H9 (cell line): ENCODE measurements around the gene TKTL1. TPM values are rescaled to one million over a fixed set of nuclear protein-coding genes. Genes with fewer than 3 reads are reported as not detected.

Experiments
- DNase-seq: peaks from one replicate; pipeline ENCODE4 v3.0.0-alpha.2; 2017
- H2AFZ ChIP-seq: one replicate; pipeline ENCODE4 v1.6.1; 2013; ENCODE audit warnings: mild to moderate bottlenecking, low read length, control low read depth, moderate library complexity
- H2AK5ac ChIP-seq: 2 replicates; pipeline ENCODE4 v1.6.1; 2013; ENCODE audit warnings: low read length, control low read depth, mixed read lengths; ENCODE audit not compliant: insufficient read length
- H2BK120ac ChIP-seq: one replicate; pipeline ENCODE4 v1.6.1; 2013; ENCODE audit warnings: low read depth, mild to moderate bottlenecking, low read length, control low read depth, inconsistent platforms; ENCODE audit not compliant: poor library complexity, severe bottlenecking
- H2BK12ac ChIP-seq: 2 replicates; pipeline ENCODE4 v1.6.1; 2013; ENCODE audit warnings: low read length, control low read depth, mixed read lengths, low read depth; ENCODE audit not compliant: insufficient read length
- H2BK15ac ChIP-seq: 2 replicates; pipeline ENCODE4 v1.6.1; 2013; ENCODE audit warnings: low read depth, low read length, control low read depth
- H2BK20ac ChIP-seq: one replicate; pipeline ENCODE4 v1.6.1; 2013; ENCODE audit warnings: low read depth, mild to moderate bottlenecking, low read length, control low read depth, inconsistent platforms; ENCODE audit not compliant: poor library complexity, severe bottlenecking
- H2BK5ac ChIP-seq: 2 replicates; pipeline ENCODE4 v1.6.1; 2013; ENCODE audit warnings: low read length, control low read depth, mixed read lengths; ENCODE audit not compliant: insufficient read length
- H3K14ac ChIP-seq: 2 replicates; pipeline ENCODE4 v1.6.1; 2013; ENCODE audit warnings: low read length, control low read depth; ENCODE audit not compliant: insufficient read depth
- H3K18ac ChIP-seq: 2 replicates; pipeline ENCODE4 v1.6.1; 2013; ENCODE audit warnings: low read depth, mild to moderate bottlenecking, mixed read lengths, low read length, control low read depth; ENCODE audit not compliant: insufficient read length
- H3K23ac ChIP-seq: 2 replicates; pipeline ENCODE4 v1.6.1; 2013; ENCODE audit warnings: low read length, control low read depth, mixed read lengths, low read depth; ENCODE audit not compliant: insufficient read length
- H3K23me2 ChIP-seq: 2 replicates; pipeline ENCODE4 v1.6.1; 2013; ENCODE audit warnings: low read depth, mild to moderate bottlenecking, mixed read lengths, low read length, control low read depth; ENCODE audit not compliant: insufficient read length, poor library complexity, severe bottlenecking
- H3K27ac ChIP-seq: 2 replicates; pipeline ENCODE4 v1.5.1; 2013; ENCODE audit warnings: low read length, control low read depth, mixed read lengths, low read depth; ENCODE audit not compliant: insufficient read length
- H3K27me3 ChIP-seq: 2 replicates; pipeline ENCODE4 v1.6.1; 2013; ENCODE audit warnings: low read length, control low read depth, inconsistent platforms; ENCODE audit not compliant: insufficient read depth
- H3K4ac ChIP-seq: 2 replicates; pipeline ENCODE4 v1.6.1; 2013; ENCODE audit warnings: low read depth, mild to moderate bottlenecking, control low read depth, inconsistent platforms, low read length, moderate library complexity
- H3K4me1 ChIP-seq: 2 replicates; pipeline ENCODE4 v1.6.1; 2013; ENCODE audit warnings: low read length, control low read depth, inconsistent platforms; ENCODE audit not compliant: insufficient read depth
- H3K4me2 ChIP-seq: 2 replicates; pipeline ENCODE4 v1.6.1; 2013; ENCODE audit warnings: low read length, control low read depth, mixed read lengths; ENCODE audit not compliant: insufficient read length, insufficient read depth
- H3K56ac ChIP-seq: 2 replicates; pipeline ENCODE4 v1.6.1; 2013; ENCODE audit warnings: low read depth, mild to moderate bottlenecking, mixed read lengths, low read length, control low read depth; ENCODE audit not compliant: insufficient read length
- H3K79me1 ChIP-seq: 2 replicates; pipeline ENCODE4 v1.6.1; 2013; ENCODE audit warnings: low read depth, mild to moderate bottlenecking, moderate library complexity, low read length, control low read depth, inconsistent platforms; ENCODE audit not compliant: insufficient read depth, poor library complexity, severe bottlenecking
- H3K79me2 ChIP-seq: 2 replicates; pipeline ENCODE4 v1.6.1; 2013; ENCODE audit warnings: low read length, control low read depth, inconsistent platforms; ENCODE audit not compliant: insufficient read depth
- H3K9ac ChIP-seq: 2 replicates; pipeline ENCODE4 v1.6.1; 2013; ENCODE audit warnings: low read length, control low read depth, mixed read lengths; ENCODE audit not compliant: insufficient read length; ENCODE audit errors: extremely low read depth
- H3K9me3 ChIP-seq: one replicate; pipeline ENCODE4 v1.6.1; 2013; ENCODE audit warnings: low read depth, low read length, inconsistent platforms; ENCODE audit not compliant: control insufficient read depth
- H3T11ph ChIP-seq: one replicate; pipeline ENCODE4 v1.6.1; 2013; ENCODE audit warnings: mild to moderate bottlenecking, low read length, control low read depth, inconsistent platforms
- H4K20me1 ChIP-seq: one replicate; pipeline ENCODE4 v1.6.1; 2013; ENCODE audit not compliant: control insufficient read depth, insufficient read length, insufficient read depth
- H4K5ac ChIP-seq: 2 replicates; pipeline ENCODE4 v1.6.1; 2013; ENCODE audit warnings: low read depth, mild to moderate bottlenecking, mixed read lengths, low read length, control low read depth; ENCODE audit not compliant: insufficient read length
- H4K8ac ChIP-seq: replicated peaks from 2 replicates; pipeline ENCODE4 v1.6.1; 2013; ENCODE audit warnings: low read length, control low read depth, mixed read lengths, low read depth; ENCODE audit not compliant: insufficient read length
- H4K91ac ChIP-seq: 2 replicates; pipeline ENCODE4 v1.6.1; 2013; ENCODE audit warnings: low read depth, mild to moderate bottlenecking, moderate library complexity, mixed read lengths, low read length, control low read depth; ENCODE audit not compliant: insufficient read length
- H3K27ac Mint-ChIP-seq, 3 experiments: 2 replicates in 2 of 3; 3 replicates in 1 of 3; pipeline ENCODE4 v1.8.0; 2020 to 2021; ENCODE audit warnings: mixed read lengths in 3 of 3, mild to moderate bottlenecking in 1 of 3, moderate library complexity in 1 of 3
- H3K27me3 Mint-ChIP-seq: 2 replicates; pipeline ENCODE4 v1.8.0; 2021; ENCODE audit warnings: low read depth, mild to moderate bottlenecking, moderate library complexity, mixed read lengths
- H3K36me3 Mint-ChIP-seq, 3 experiments: 2 replicates in 2 of 3; 3 replicates in 1 of 3; pipeline ENCODE4 v1.8.0; 2020 to 2021; ENCODE audit warnings: low read depth in 3 of 3, mixed read lengths in 3 of 3; ENCODE audit not compliant: insufficient read depth in 1 of 3
- H3K4me1 Mint-ChIP-seq, 2 experiments: 2 replicates each; pipeline ENCODE4 v1.8.0; 2020; ENCODE audit warnings: mixed read lengths in 2 of 2
- H3K4me3 Mint-ChIP-seq, 2 experiments: 2 replicates in 1 of 2; 3 replicates in 1 of 2; pipeline ENCODE4 v1.8.0; 2020 to 2021; ENCODE audit warnings: mild to moderate bottlenecking in 2 of 2, mixed read lengths in 2 of 2, moderate library complexity in 1 of 2
- H3K9me3 Mint-ChIP-seq, 2 experiments: 2 replicates in 1 of 2; 3 replicates in 1 of 2; pipeline ENCODE4 v1.8.0; 2020; ENCODE audit warnings: mild to moderate bottlenecking in 2 of 2, mixed read lengths in 2 of 2, moderate library complexity in 1 of 2
- WGBS: extraction: QIAGEN DNeasy Blood & Tissue Kit; methylation state at CpG from one replicate; pipeline ENCODE4 v1.1.7; 2013; ENCODE audit warnings: missing lambda C conversion rate, low lambda C conversion rate, mixed read lengths; ENCODE audit not compliant: insufficient read length; ENCODE audit errors: extremely low coverage; 5-methylcytosine and 5-hydroxymethylcytosine counted together
- total RNA-seq: library from RNA; stranded (reverse); gene quantifications from 2 replicates; pipeline ENCODE4 v1.2.1, GENCODE V29; 2021
- TF ChIP-seq, protein P1 (sequence below): fragments of 200-600 bp; sonication (generic); conservative IDR thresholded peaks from 3 replicates; pipeline ENCODE4 v1.8.0; 2021; ENCODE audit warnings: antibody characterized with exemption, mild to moderate bottlenecking

The TKTL1 gene
- total RNA-seq, 1 experiment from 2014 or later = not detected

DNA sequence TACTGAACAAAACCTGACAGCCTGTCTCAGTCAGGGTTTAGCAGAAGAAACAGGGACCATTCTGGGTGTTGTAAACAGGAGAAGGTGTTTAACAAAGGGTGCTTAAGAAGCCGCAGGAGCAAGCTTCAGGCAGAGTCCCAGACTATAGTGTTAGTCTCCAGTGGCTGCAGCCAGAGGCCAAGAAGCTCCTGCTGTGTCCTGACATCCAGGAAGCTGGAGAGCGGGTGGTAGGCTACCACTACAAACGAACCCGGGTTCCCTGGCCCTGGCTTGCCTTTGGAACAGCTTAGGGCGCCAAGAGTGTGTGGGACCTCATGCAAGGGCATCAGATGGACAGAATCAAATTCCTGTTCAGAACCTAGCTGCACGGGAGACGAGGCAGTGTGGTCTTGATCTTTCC is 27.9 kb downstream of the TKTL1 start:
- Histone ChIP-seq H3K18ac (no peak overlapping the region), H3K4me1 (no peaks in the 10 kb centered on the region), H4K20me1 (no peaks in the 10 kb centered on the region), H4K8ac (no peak overlapping the region), H3K79me1 (no peaks in the 10 kb centered on the region), H2BK5ac (no peak overlapping the region), H3K9ac (no peak overlapping the region), H3K4me2 (no peak overlapping the region), H2AFZ (no peak overlapping the region), H3K79me2 (no peaks in the 10 kb centered on the region), H3K27me3 (no peaks in the 10 kb centered on the region), H2BK20ac (no peak overlapping the region), H2BK120ac (no peak overlapping the region), H4K91ac (no peak overlapping the region), H3K27ac (no peak overlapping the region), H4K5ac (no peak overlapping the region), H2BK12ac (no peak overlapping the region), H3K23me2 (no peaks in the 10 kb centered on the region), H3K56ac (no peak overlapping the region), H2BK15ac (no peak overlapping the region), H2AK5ac (no peak overlapping the region), H3K4ac (no peak overlapping the region), H3K23ac (no peak overlapping the region), H3K14ac (no peak overlapping the region), H3T11ph (no peak overlapping the region), H3K9me3 (peaks cover 35% of the 10 kb centered on the region)
- no peak for DNase-seq
- H3K4me3 Mint-ChIP-seq = no peak overlapping the region
- H3K36me3 Mint-ChIP-seq = peaks cover 0 to 1% (median under 1%) of the 10 kb centered on the region in 3 experiments; a peak in 2 of 7 replicates
- H3K4me1 Mint-ChIP-seq = peaks cover 0 to 4% of the 10 kb centered on the region in 2 experiments; a peak in 2 of 4 replicates
- no peak overlapping the region; a peak in 1 of 7 replicates for H3K27ac Mint-ChIP-seq
- peaks cover 45% of the 10 kb centered on the region for H3K27me3 Mint-ChIP-seq
- H3K9me3 Mint-ChIP-seq = peaks cover 84 to 90% of the 10 kb centered on the region in 2 experiments
- TF ChIP-seq, protein P1, sequence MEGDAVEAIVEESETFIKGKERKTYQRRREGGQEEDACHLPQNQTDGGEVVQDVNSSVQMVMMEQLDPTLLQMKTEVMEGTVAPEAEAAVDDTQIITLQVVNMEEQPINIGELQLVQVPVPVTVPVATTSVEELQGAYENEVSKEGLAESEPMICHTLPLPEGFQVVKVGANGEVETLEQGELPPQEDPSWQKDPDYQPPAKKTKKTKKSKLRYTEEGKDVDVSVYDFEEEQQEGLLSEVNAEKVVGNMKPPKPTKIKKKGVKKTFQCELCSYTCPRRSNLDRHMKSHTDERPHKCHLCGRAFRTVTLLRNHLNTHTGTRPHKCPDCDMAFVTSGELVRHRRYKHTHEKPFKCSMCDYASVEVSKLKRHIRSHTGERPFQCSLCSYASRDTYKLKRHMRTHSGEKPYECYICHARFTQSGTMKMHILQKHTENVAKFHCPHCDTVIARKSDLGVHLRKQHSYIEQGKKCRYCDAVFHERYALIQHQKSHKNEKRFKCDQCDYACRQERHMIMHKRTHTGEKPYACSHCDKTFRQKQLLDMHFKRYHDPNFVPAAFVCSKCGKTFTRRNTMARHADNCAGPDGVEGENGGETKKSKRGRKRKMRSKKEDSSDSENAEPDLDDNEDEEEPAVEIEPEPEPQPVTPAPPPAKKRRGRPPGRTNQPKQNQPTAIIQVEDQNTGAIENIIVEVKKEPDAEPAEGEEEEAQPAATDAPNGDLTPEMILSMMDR = no peak
- no CpG with 5 or more reads among the region's 7 CpGs for WGBS
